HG02981 (cell line): ENCODE results near the gene NPHP3.
"Not testable (repeated sequence)": the region's sequence is repeated elsewhere in the genome, so short reads cannot be mapped to it uniquely, and the experiment has no call there.

ENCODE experiments used
- ATAC-seq: cut with Tn5 transposase; IDR thresholded peaks from one replicate; pipeline ENCODE4 v1.9.1; 2021; ENCODE audit warnings: mild to moderate bottlenecking, moderate library complexity; ENCODE audit not compliant: unreplicated experiment

The NPHP3 gene

DNA sequence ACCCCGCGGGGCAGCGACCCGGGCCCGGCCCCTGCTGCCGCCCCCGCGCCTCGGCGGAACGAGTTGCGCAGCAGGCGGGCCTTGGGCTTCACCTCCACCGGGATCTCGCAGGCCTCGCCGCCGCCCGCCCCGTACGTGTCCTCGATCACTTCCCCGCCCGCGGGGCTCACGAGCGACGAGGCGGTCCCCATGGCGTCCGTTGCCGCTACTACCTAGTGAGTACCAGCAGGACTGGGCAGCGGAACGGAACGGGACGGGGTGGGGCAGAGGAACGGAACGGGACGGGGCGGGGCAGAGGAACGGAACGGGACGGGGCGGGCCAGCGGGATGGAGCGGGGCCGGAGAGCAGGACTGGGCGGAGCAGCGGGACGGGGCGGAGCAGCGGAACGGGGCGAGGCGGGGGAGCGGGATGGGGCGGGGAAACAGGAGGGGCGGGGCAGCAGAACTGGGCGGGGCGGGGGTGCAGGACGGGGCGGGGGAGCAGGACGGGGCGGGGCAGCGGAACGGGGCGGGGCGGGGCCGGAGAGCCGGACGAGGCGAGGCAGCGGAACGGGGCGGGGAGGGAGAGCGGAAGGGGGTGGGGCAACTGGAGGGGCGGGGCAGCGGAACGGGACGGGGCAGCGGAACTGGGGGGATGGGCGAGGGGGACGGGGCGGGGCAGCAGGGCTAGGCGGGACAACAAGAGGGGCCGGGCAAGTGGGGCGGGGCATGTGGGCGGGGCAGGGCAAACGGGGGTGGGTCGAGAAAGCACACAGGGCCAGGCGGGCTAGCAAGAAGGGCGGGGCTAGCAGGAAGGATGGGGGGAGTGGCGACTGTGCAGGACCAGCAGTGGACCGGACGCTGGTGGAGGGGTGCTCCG lies at the start of gene NPHP3:
Gene NPHP3, minus strand, starts transcription at position 245 of the 859 bp plus-strand sequence. Its CDS starts 54 bp downstream, at position 191.
- peak; percentile 73 for ATAC-seq

- no peak for ATAC-seq
Observed at GRCh38 chr3:132758740-132759139, 36.5 kb upstream of the NPHP3 start.

DNA sequence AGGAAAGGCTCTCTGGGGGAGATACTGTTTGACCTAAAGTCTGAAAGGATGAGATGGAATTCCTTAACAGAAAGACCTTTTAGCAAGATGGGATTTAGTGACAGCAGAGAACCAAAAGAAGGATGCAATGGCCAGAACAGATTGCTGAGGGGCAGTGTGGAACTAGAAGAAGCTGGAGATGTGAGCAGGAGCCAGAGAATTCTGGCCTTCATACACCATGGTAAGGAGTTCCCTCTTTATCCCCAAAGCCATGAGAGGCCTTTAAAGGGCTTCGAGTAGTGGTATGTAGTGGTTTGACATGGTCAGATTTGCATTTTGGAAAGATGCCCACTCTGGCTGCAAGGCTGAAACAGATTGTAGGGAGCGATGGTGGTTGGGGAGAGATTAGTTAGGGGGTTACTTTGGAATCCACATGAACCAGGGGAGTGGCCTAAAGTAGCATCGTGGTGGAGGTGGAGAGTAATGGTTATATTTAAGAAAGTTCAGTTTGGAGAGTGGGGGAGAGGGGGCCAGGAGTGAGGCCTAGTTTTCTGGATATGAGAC lies 34.0 kb upstream of the NPHP3 start:
- ATAC-seq = no peak

DNA sequence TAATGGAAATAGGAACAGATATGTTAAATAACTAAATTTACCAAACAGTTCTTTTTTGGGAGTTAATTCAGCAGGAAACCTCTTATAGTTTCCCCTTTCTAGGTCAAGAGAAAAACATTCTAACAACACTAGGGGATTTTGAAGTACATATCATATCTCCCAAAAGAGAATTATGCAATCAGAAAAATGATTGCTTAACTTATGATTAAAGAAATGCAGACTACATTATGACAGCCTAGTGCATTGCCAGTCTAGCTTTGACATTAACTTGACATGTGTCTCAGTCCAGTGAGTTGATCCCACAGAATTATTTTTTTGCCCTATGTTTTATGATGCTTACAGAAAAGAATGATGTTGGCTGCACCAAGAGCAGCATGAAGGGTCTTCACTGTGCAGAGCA lies 31.7 kb upstream of the NPHP3 start:
- ATAC-seq = no peak

- no peak for ATAC-seq
Observed at GRCh38 chr3:132749786-132750185, 27.6 kb upstream of the NPHP3 start.

DNA sequence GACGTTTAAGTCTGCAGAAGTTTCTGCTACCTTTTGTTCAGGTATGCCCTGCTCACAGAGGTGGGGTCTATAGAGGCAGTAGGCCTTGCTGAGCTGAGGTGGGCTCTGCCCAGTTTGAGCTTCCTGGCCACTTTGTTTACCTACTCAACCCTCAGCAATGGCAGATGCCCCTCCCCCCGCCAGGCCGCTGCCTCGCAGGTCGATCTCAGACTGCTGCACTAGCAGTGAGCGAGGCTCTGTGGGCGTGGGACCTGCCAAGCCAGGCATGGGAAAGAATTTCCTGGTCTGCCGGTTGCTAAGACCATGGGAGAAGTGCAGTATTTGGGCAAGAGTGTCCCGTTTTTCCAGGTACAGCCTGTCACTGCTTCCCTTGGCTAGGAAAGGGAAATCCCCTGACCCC lies 24.5 kb upstream of the NPHP3 start:
- ATAC-seq = not testable (repeated sequence)

GRCh38 chr3:132738314-132738713 lies 16.1 kb upstream of the NPHP3 start:
- no peak for ATAC-seq

- ATAC-seq = no peak
Observed at GRCh38 chr3:132735589-132735988, 13.4 kb upstream of the NPHP3 start.

DNA sequence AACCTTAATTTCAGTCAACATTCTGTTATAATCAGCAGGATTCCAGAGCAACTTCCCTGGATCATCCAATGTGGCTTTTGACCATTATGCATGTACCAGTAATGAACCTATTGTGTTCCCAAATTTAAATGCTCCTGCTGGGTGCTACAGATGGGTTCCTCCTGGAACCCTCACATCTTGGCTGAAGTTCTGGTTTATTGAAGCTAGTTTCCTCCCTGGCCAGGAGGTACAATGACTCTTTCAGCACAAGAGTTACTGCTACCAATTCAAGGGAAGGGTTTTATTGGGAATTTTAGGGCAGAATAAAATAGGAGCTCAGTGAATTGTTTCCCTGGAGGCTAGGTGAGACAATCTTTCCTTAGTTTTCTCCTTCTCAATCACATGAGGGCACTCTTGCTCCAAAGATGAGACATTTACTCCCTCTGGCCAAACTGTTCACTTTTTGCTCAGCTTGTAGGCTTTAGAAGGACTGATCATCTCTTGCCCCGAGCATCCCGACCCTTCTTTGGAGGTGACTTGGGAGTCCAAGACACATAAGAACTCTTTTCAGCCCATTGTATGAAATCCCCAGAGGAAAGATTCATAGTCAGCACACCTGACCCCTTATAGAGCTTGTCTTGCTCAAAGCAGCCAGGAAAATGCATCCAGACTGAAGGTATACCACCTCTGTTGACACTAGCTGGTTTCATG lies 8.8 kb upstream of the NPHP3 start:
- no peak for ATAC-seq

- no peak for ATAC-seq
Observed at GRCh38 chr3:132726341-132726823, 4.2 kb upstream of the NPHP3 start.

GRCh38 chr3:132723024-132723950 lies 1.1 kb upstream of the NPHP3 start:
- ATAC-seq = no peak

- ATAC-seq = peak; percentile 25
Observed at GRCh38 chr3:132721479-132722164, 587 bp downstream of the NPHP3 start.

DNA sequence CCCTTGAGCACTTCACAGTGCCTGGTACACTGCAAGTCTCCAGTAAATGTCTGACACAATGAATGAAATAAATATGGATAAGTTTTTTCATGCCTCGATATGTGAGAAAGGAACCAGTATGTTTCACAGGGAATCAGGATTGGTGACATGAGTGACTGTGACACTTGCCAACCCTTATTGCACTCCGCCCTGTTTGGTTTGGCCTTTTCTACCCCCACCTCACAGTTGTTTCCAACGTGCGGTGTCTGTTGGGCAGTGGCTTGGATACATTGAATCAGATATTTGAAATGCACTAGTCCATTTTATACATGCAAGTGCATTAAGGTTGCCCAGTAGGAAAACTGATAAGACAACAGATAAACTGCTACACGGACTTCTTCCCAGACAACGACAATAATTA lies 2.0 kb downstream of the NPHP3 start:
- no peak for ATAC-seq

DNA sequence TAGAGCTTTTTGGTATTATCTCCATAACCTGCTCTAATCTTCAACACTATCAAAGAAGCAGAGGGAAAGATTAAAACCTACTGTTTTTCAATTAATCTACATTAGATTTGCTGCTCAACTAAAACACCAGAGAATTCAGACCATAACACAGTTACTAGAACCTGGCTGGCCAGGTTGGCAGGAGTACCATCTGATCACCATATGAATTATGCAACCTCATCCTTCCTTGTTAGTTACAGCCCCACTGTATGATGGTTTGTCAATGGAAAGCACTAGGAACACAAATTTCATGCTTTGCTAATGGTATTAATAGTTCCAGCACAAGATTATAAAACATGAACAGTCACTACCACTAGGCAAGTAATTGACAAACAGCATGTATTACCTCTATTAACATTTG lies 5.8 kb downstream of the NPHP3 start:
- ATAC-seq = no peak

DNA sequence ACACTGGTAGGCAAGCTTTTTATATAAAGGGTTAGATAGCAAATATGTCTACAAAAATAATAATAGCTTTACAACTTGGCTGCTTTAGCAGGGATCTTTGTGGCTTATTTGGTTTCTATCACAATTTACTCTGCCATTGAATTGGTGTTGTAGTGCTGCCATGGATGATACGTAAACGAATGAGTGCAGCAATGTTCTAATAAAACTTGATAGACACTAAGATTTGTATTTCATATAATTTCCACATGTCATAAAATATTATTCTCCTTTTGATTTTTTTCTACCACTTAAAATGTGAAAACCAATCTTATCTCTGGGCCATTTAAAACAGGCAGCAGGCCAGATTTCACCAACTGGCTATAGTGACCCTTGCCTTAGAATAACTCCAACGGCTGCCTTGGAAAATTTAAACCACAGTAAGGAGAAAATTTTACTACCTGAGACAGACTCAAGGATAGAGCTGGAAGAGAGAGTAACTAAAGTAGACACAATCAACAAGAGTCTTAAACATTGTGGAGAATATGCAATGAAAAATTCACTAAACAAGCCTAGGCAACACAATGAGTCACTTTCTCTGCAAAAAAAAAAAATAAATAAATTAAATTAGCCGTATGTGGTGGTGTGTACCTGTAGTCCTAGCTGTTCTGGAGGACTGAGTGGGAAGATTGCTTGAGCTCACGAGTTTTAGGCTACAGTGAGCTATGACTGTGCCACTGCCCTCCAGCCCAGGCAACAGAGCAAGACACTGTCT lies 8.1 kb downstream of the NPHP3 start:
- ATAC-seq = no peak

- no peak for ATAC-seq
Observed at GRCh38 chr3:132710311-132710710, 11.9 kb downstream of the NPHP3 start.

- no peak for ATAC-seq
Observed at GRCh38 chr3:132709761-132710160, 12.4 kb downstream of the NPHP3 start.

DNA sequence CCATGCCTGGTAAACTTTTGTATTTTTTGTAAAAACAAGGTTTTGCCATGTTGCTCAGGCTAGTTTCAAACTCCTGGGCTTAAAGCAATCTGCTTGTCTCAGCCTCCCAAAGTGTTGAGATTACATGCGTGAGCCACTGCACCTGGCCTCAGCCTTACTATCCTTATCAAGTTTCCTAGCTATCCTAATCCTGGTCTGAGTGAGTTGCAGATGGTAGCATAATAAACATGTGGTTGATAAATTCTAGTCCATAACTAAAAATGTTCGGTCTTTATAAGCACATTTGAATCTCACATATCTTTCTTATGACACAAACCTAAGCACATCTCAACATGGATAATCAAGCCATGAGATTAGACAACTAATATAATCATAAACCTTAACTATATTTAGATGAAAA lies 18.5 kb downstream of the NPHP3 start:
- ATAC-seq = no peak

DNA sequence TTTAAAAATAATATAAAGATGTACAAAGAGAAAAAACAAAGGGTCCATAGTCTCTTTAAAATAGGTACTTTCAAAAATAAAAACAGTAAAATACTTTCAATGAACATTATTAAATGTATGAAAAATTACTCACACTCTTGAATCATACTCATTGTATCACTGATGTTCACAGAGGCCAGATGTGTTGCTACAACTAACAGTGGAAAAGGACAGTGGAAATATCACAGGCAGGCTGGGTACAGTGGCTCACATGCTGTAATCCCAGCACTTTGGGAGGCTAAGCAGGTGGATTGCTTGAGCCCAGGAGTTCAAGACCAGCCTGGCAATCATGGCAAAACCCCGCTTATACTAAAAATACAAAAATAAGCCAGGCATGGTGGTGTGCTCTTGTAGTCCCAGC lies 26.8 kb downstream of the NPHP3 start:
- no peak for ATAC-seq
